GM04504 (cell line): ENCODE results near the gene BMP5.
"Not testable (repeated sequence)": the region's sequence is repeated elsewhere in the genome, so short reads cannot be mapped to it uniquely, and the experiment has no call there.

Experiments used
- DNase-seq: peaks from one replicate; pipeline ENCODE4 v3.0.0-alpha.2; 2012; ENCODE audit warnings: low read depth

Gene BMP5

DNA sequence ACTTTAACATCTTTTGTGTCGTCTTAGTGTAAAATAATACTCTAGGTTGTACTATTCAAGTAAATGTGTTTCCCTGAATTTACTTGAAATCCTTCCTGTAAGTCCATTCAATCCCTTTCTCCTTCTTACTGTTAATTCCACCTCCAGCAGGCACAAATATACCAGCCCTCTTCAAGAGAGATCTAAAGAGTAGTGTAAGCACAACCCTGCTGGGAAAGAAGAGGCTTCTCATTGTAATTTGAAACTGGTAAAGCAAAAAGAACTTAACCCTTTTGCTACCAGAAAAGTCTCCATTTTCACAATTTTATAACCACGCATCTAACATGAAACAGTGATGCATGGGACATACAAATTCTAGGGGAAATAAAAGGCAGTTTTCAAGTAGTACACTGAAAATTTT is at the start of gene BMP5:
Gene BMP5 (minus strand): TSS at position 191 of the 400 bp plus-strand sequence. CDS start 725 bp downstream, outside the sequence.
- DNase-seq = no peak

- no peak for DNase-seq
Observed at GRCh38 chr6:55922406-55922805, 47.0 kb upstream of the BMP5 start.

- DNase-seq = no peak
Observed at GRCh38 chr6:55919716-55920308, 44.4 kb upstream of the BMP5 start.

GRCh38 chr6:55918639-55919038 is 43.2 kb upstream of the BMP5 start:
- peak; percentile 55 for DNase-seq

DNA sequence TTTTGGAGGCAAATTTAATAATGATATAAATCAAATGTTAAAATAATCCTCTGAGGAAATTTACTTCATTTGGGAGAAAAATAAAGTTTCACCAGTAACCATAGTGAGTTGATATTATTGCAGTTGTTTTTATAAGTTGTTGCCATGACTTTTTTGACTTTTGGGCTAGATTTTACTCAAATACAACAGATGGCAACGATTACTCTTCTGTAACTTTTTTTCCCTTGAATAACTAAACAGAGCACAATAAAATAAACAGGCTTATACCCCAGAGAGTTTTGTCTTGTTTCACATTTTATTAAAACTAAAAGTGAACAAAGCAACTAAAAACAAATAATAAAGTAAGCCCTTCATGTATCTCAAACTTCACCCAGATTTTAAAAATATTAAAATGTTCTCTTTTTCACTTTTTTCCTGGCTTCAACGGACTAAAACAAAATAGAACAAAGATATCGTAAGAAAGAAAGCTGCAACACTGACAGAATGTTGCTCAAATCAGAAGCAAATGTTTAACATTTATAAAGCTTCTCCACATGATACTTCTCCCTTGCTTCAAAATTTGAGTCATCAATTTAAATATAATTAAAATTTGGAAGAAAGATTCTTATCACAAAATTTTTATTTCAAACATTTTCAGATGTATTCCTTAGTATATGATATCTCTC is 42.5 kb upstream of the BMP5 start:
- peak; percentile 35 for DNase-seq

DNA sequence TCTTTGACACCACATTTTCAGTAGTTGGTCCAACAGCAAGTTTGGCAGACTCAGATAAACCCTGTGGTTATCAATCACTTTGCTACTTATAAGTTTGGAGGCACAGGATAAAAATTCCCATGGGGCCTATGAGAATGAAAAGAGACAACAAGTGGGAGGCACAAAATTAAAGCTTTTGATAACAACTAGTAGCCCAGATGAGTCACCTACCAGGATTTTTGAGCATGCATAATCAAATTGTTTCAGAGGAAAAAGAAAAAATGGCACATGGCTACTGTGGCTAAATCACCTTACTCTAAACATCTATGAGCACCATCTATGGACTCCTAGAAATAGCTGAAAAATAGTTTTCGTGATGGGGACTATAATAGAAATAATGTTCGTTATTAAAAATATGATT is 40.8 kb upstream of the BMP5 start:
- DNase-seq = no peak

- no peak for DNase-seq
Observed at GRCh38 chr6:55913228-55914195, 38.1 kb upstream of the BMP5 start.

DNA sequence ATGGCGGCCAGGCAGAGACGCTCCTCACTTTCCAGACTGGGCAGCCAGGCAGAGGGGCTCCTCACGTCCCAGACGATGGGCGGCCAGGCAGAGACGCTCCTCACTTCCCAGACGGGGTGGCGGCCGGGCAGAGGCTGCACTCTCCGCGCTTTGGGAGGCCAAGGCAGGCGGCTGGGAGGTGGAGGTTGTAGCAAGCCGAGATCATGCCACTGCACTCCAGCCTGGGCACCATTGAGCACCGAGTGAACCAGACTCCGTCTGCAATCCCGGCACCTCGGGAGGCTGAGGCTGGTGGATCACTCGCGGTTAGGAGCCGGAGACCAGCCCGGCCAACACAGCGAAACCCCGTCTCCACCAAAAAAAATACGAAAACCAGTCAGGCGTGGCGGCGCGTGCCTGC is 35.1 kb upstream of the BMP5 start:
- DNase-seq = not testable (repeated sequence)

DNA sequence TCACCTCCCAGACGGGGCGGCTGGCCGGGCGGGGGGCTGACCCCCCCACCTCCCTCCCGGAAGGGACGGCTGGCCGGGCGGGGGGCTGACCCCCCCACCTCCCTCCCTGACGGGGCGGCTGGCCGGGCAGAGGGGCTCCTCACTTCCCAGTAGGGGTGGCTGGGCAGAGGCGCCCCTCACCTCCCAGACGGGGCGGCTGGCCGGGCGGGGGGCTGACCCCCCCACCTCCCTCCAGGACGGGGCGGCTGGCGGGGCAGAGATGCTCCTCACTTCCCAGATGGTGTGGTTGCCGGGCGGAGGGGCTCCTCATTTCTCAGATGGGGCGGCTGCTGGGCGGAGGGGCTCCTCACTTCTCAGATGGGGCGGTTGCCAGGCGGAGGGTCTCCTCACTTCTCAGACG is 34.5 kb upstream of the BMP5 start:
- DNase-seq = not testable (repeated sequence)

- no peak for DNase-seq
Observed at GRCh38 chr6:55902796-55903195, 27.4 kb upstream of the BMP5 start.

- no peak for DNase-seq
Observed at GRCh38 chr6:55901765-55902270, 26.4 kb upstream of the BMP5 start.

- DNase-seq = no peak
Observed at GRCh38 chr6:55898342-55898741, 23.0 kb upstream of the BMP5 start.

GRCh38 chr6:55897346-55897745 is 22.0 kb upstream of the BMP5 start:
- DNase-seq = no peak

- no peak for DNase-seq
Observed at GRCh38 chr6:55895972-55896730, 20.8 kb upstream of the BMP5 start.

GRCh38 chr6:55892749-55893357 is 17.5 kb upstream of the BMP5 start:
- no peak for DNase-seq

DNA sequence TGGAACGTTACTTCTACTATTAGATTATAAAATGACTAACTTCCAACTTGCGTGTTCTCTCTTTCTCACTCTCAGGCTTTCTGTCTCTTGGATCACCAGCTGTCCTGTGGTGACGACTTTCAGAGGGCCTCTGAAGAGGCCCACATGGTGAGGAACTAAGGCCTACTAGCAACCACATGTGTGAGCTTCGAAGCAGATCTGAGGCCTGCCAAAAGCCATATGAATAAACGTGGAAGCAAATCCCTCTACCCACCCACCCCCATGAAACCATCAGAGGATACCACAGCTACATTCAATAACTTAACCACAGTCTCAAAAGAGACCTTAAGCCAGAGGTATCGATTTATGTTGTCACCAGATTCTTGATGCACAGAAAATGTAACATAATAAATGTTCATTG is 13.5 kb upstream of the BMP5 start:
- DNase-seq = no peak

GRCh38 chr6:55886185-55886836 is 10.9 kb upstream of the BMP5 start:
- DNase-seq = no peak

- DNase-seq = peak; percentile 40
Observed at GRCh38 chr6:55882718-55883569, 7.6 kb upstream of the BMP5 start.

DNA sequence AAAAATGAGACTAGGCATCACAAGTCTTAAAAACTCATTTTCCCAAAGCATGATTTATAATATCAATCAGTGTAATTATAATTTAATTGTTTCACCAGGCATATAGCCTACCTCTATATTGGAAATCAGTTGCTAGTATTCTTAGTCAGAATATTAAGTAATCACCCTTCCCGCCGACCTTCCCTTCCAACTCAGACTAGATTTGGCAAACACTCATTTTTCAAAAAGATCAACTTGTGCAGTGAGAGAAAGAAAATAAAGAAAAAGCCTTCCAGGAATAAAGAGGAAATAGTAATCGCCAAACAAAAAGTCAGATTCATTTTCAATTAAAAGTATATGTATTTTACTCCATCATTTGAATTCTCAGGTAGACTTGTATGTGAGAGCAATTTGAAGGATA is 1.9 kb upstream of the BMP5 start:
- no peak for DNase-seq

DNA sequence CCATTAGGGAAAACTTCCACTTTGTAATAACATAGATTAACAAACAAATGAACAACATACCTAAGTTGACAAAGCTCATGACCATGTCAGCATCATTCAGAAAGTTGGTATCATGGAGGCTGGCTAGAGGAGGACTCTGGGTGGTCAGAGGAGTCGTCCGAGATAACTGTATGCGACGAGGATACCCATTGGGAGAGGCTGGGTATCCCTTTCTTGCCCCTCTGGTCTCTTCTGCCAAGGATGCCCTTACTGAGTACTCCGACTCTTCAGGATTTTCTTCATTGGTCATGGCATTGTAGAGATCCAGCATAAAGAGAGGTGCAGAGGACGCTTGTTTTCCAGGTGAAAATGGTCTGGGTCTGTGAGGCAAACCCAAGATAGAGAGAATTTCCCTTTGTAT is 1.1 kb downstream of the BMP5 start:
- DNase-seq = no peak
